Measurements from ENCODE around the gene MYO10.
"Not testable (repeated sequence)": the region's sequence is repeated elsewhere in the genome, so short reads cannot be mapped to it uniquely, and the experiment has no call there.

MYO10 gene

GRCh38 chr5:16772556-16772955 is 163.5 kb downstream of the MYO10 start:
- no peak for DNase-seq

GRCh38 chr5:16768184-16768583 is 167.9 kb downstream of the MYO10 start:
- DNase-seq: no peak

- DNase-seq: no peak
These were observed 172.9 kb downstream of the MYO10 start for GRCh38 chr5:16763211-16763610.

GRCh38 chr5:16759147-16759773 is 176.8 kb downstream of the MYO10 start:
- no peak for DNase-seq

- no peak for DNase-seq
These were observed 178.0 kb downstream of the MYO10 start for GRCh38 chr5:16757989-16758501.

- DNase-seq: not testable (repeated sequence)
These were observed 178.5 kb downstream of the MYO10 start for GRCh38 chr5:16757577-16757976.

- no peak for DNase-seq
These were observed 178.9 kb downstream of the MYO10 start for GRCh38 chr5:16757146-16757545.

GRCh38 chr5:16756692-16757091 is 179.4 kb downstream of the MYO10 start:
- no peak for DNase-seq

GRCh38 chr5:16755641-16756040 is 180.4 kb downstream of the MYO10 start:
- DNase-seq: no peak

GRCh38 chr5:16754601-16755000 is 181.5 kb downstream of the MYO10 start:
- DNase-seq: no peak

GRCh38 chr5:16754086-16754485 is 182.0 kb downstream of the MYO10 start:
- DNase-seq: no peak

GRCh38 chr5:16750445-16750844 is 185.6 kb downstream of the MYO10 start:
- no peak for DNase-seq

GRCh38 chr5:16749626-16750025 is 186.5 kb downstream of the MYO10 start:
- no peak for DNase-seq

GRCh38 chr5:16744164-16744880 is 191.8 kb downstream of the MYO10 start:
- DNase-seq: no peak

- no peak for DNase-seq
These were observed 193.2 kb downstream of the MYO10 start for GRCh38 chr5:16742938-16743337.

- no peak for DNase-seq
These were observed 195.2 kb downstream of the MYO10 start for GRCh38 chr5:16740811-16741392.

GRCh38 chr5:16740066-16740810 is 195.8 kb downstream of the MYO10 start:
- DNase-seq: no peak

- not testable (repeated sequence) for DNase-seq
These were observed 197.7 kb downstream of the MYO10 start for GRCh38 chr5:16738393-16738792.

- DNase-seq: no peak
These were observed 198.3 kb downstream of the MYO10 start for GRCh38 chr5:16737620-16738364.

- DNase-seq: no peak
These were observed 198.9 kb downstream of the MYO10 start for GRCh38 chr5:16737209-16737608.

GRCh38 chr5:16736158-16736995 is 199.7 kb downstream of the MYO10 start:
- DNase-seq: peak; percentile 75

Data from NCI-H1436 treated with DMSO at 0.1 percent for 48 hours (cell line).